Upper lobe of right lung (tissue), 1 donor: ENCODE data around the gene IGF2R. TPM values are rescaled to one million over a fixed set of nuclear protein-coding genes. Genes with fewer than 3 reads are reported as not detected.

Experiments used
- ATAC-seq: fragments of 200-7000 bp; cut with Tn5 transposase; one replicate; pipeline ENCODE4 v1.9.1; 2020; ENCODE audit warnings: mild to moderate bottlenecking, moderate library complexity
- DNase-seq: peaks from one replicate; pipeline ENCODE4 v3.0.0-alpha.2; 2020
- H3K27ac ChIP-seq: fragments of 200-600 bp; one replicate; pipeline ENCODE4 v1.8.0; 2022
- H3K27me3 ChIP-seq: fragments of 200-600 bp; one replicate; pipeline ENCODE4 v1.8.0; 2022; ENCODE audit warnings: mild to moderate bottlenecking
- H3K36me3 ChIP-seq: fragments of 200-600 bp; one replicate; pipeline ENCODE4 v1.8.0; 2022
- H3K4me1 ChIP-seq: fragments of 200-600 bp; one replicate; pipeline ENCODE4 v1.8.0; 2022
- H3K4me3 ChIP-seq: fragments of 200-600 bp; one replicate; pipeline ENCODE4 v1.8.0; 2022; ENCODE audit warnings: mild to moderate bottlenecking
- H3K9me3 ChIP-seq: fragments of 200-600 bp; one replicate; pipeline ENCODE4 v1.8.0; 2022
- CTCF ChIP-seq: fragments of 200-600 bp; IDR thresholded peaks from one replicate; pipeline ENCODE4 v1.8.0; 2022; ENCODE audit warnings: antibody characterized with exemption
- intact Hi-C: fragments of 100-400 bp; cut with DNase I; formaldehyde crosslinking; loops from one replicate; pipeline ENCODE4 v1.11.0; 2022
- total RNA-seq: library from RNA; stranded (reverse); fragmentation: NEBNext Ultra II Directional; extraction: Animal tissue kit (Norgen Biotek cat#: 25700); gene quantifications from one replicate; pipeline ENCODE4 v1.2.1, GENCODE V29; 2021
- donor health status: DM: no; HTN: yes; CAD: no; lungs with severe emphysema.

IGF2R gene
- total RNA-seq, 1 donor from 2014 or later, result 144 TPM

DNA sequence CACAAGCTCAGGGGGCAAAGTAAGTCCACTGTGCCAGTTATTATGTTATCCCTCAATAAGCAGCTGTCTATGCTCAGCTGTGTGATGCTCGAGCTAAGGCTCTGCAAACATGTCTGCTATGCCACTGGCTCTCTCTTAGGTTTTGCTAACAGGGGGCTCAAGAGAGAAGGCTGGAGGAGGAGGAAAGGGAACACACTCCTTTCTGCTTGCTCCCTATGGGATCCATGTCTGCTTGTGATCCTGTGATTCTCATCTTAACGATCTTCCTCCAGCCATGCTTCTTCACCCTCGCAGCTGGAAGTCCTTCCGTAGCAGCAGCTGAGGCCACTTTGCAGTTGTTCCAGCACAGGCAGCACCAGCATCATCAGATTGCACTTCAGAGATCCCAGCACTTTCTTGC, 37.0 kb upstream of the IGF2R start:
- no peak for TF ChIP-seq CTCF
- no peak overlapping the region for H3K4me3 ChIP-seq
- H3K4me1 ChIP-seq, result peaks cover 5% of the 10 kb centered on the region
- no peak for ATAC-seq
- no peak for DNase-seq
- H3K36me3 ChIP-seq, result no peaks in the 10 kb centered on the region
- no peak overlapping the region for H3K27ac ChIP-seq
- no peaks in the 10 kb centered on the region for H3K27me3 ChIP-seq
- H3K9me3 ChIP-seq, result peaks cover 4% of the 10 kb centered on the region
- intact Hi-C loops, result no loop called here

DNA sequence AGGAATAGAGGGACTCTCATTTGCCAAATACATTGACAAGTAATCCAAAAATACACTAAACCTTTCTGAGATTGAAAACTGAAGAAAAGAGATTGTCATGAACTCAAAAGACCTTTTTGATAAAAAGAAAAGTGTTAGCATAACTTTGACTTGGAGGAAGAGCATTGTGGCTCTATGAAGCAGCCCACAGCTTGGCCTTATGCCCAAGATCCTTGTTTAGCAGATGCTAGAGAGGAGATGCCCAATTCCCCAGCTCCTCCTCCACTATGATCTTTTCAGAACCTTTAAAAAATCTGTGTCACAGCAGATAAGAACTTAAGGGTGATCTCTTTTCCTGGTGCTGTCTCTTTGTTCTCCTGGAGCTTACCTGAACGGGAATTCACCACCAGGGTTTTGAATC, 35.8 kb upstream of the IGF2R start:
- no peak for DNase-seq
- Histone ChIP-seq H3K4me3 (no peak overlapping the region), H3K9me3 (peaks cover 4% of the 10 kb centered on the region), H3K36me3 (no peaks in the 10 kb centered on the region), H3K27ac (no peak overlapping the region), H3K4me1 (peaks cover 5% of the 10 kb centered on the region), H3K27me3 (no peaks in the 10 kb centered on the region)
- no peak for ATAC-seq
- no peak for TF ChIP-seq CTCF
- intact Hi-C loops, result no loop called here

GRCh38 chr6:159934181-159934580, 34.7 kb upstream of the IGF2R start:
- no peaks in the 10 kb centered on the region for H3K36me3 ChIP-seq
- intact Hi-C loops, result no loop called here
- no peak for TF ChIP-seq CTCF
- no peaks in the 10 kb centered on the region for H3K27me3 ChIP-seq
- no peak overlapping the region for H3K4me3 ChIP-seq
- peaks cover 5% of the 10 kb centered on the region for H3K4me1 ChIP-seq
- H3K27ac ChIP-seq, result no peak overlapping the region
- ATAC-seq (no peak), DNase-seq (no peak)
- H3K9me3 ChIP-seq, result peaks cover 4% of the 10 kb centered on the region

DNA sequence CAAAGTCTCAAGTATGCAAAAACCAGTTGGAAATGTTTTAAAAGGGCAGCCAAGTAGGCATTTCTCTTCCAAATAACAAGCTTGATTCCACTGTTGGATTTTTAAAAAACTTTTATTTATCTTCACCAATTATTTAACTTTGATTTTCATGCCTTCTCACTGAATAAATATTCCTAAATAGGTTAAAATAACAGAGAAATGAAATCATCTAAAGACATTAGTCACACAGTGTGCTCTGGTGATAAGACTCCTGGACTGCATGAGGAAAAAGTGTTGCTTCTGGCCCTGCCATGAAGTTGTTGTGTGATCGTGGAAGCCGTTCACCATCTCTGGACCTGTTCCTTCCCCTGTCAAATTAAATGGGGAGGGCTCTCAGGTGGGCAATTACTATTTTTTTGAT, 33.8 kb upstream of the IGF2R start:
- H3K4me1 ChIP-seq, result no peaks in the 10 kb centered on the region
- H3K36me3 ChIP-seq, result no peaks in the 10 kb centered on the region
- no peaks in the 10 kb centered on the region for H3K27me3 ChIP-seq
- H3K9me3 ChIP-seq, result peaks cover 4% of the 10 kb centered on the region
- H3K4me3 ChIP-seq, result no peak overlapping the region
- intact Hi-C loops, result no loop called here
- no peak for DNase-seq
- no peak overlapping the region for H3K27ac ChIP-seq
- no peak for ATAC-seq
- no peak for TF ChIP-seq CTCF

DNA sequence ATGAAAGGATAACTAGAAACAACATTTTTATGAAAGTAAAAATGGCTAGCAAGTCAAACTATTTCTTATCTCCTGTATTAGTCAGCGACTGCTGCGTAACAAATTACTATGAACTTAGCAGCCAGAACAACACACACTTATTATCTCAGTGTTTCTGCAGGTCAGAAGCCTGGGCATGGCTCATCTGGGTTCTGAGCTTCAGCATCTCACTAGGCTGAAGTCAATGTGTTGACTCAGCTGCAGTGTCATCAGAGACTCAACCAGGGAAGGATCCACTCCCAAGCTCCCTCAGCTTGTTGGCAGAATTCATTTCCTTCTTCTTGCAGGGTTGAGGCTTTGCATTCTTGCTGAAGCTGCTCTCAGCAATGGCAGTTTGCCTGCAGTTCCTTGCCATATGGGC, 33.2 kb upstream of the IGF2R start:
- TF ChIP-seq CTCF, result no peak
- Histone ChIP-seq H3K4me1 (no peaks in the 10 kb centered on the region), H3K27me3 (no peaks in the 10 kb centered on the region), H3K4me3 (no peak overlapping the region), H3K36me3 (no peaks in the 10 kb centered on the region), H3K9me3 (peaks cover 4% of the 10 kb centered on the region), H3K27ac (no peak overlapping the region)
- intact Hi-C loops, result no loop called here
- DNase-seq (no peak), ATAC-seq (no peak)

DNA sequence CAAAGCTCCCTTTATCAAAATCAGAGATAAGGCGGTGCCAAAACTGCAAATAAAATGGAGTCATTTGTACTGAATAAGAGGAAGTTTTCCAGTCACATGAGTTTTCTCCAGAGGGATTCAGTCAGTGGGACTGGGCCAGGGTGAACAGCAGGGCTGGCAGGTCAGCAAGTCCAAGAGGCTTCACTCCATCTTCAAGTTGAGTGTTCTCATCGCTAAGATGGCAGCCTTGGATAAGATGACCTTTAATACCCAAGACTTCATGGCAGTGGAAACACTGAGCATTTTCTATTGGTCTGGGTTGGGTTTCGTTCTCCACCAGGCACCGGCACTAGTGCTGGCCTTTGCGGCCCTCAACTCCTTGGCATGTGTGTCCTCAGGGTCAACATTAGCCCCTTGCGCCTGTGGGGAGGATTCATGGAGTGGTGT, 29.3 kb upstream of the IGF2R start:
- no peak for DNase-seq
- no peaks in the 10 kb centered on the region for H3K27me3 ChIP-seq
- TF ChIP-seq CTCF, result no peak
- H3K4me1 ChIP-seq, result peaks cover 11% of the 10 kb centered on the region
- peaks cover 4% of the 10 kb centered on the region for H3K9me3 ChIP-seq
- no peak overlapping the region for H3K4me3 ChIP-seq
- ATAC-seq, result no peak
- intact Hi-C loops, result no loop called here
- H3K36me3 ChIP-seq, result no peaks in the 10 kb centered on the region
- H3K27ac ChIP-seq, result no peak overlapping the region
